HG03442 (cell line): Measurements from ENCODE around the gene CPA5.
A peak's percentile ranks its signal among the peaks of the same experiment; 100 is the strongest.

ENCODE experiments used
- ATAC-seq: cut with Tn5 transposase; IDR thresholded peaks from one replicate; pipeline ENCODE4 v1.9.1; 2021; ENCODE audit warnings: mild to moderate bottlenecking, moderate library complexity; ENCODE audit not compliant: unreplicated experiment

CPA5 gene

GRCh38 chr7:130332259-130333053 lies 12.2 kb upstream of the CPA5 start:
- ATAC-seq = no peak

- ATAC-seq = no peak
Observed at GRCh38 chr7:130333832-130334231, 10.8 kb upstream of the CPA5 start.

- ATAC-seq = no peak
Observed at GRCh38 chr7:130334274-130334673, 10.3 kb upstream of the CPA5 start.

GRCh38 chr7:130337410-130337971 lies 7.1 kb upstream of the CPA5 start:
- ATAC-seq = no peak

- ATAC-seq = no peak
Observed at GRCh38 chr7:130338233-130338632, 6.4 kb upstream of the CPA5 start.

- no peak for ATAC-seq
Observed at GRCh38 chr7:130341882-130342281, 2.7 kb upstream of the CPA5 start.

- no peak for ATAC-seq
Observed at GRCh38 chr7:130342701-130343380, 1.8 kb upstream of the CPA5 start.

- ATAC-seq = no peak
Observed at GRCh38 chr7:130345136-130345535, 520 bp downstream of the CPA5 start.

- no peak for ATAC-seq
Observed at GRCh38 chr7:130345725-130346124, 1.1 kb downstream of the CPA5 start.

GRCh38 chr7:130346177-130346905 lies 1.7 kb downstream of the CPA5 start:
- ATAC-seq = no peak

- ATAC-seq = no peak
Observed at GRCh38 chr7:130346941-130347340, 2.3 kb downstream of the CPA5 start.

- ATAC-seq = no peak
Observed at GRCh38 chr7:130349911-130350782, 5.5 kb downstream of the CPA5 start.

GRCh38 chr7:130350945-130351790 lies 6.6 kb downstream of the CPA5 start:
- peak; percentile 50 for ATAC-seq

GRCh38 chr7:130351791-130352090 lies 7.1 kb downstream of the CPA5 start:
- no peak for ATAC-seq

- ATAC-seq = no peak
Observed at GRCh38 chr7:130352194-130353074, 7.8 kb downstream of the CPA5 start.

- ATAC-seq = no peak
Observed at GRCh38 chr7:130353196-130353595, 8.6 kb downstream of the CPA5 start.

- no peak for ATAC-seq
Observed at GRCh38 chr7:130356121-130356875, 11.7 kb downstream of the CPA5 start.
